Fibroblast of upper back skin (primary cell): ENCODE data around the gene CDH11.

Experiments used
- DNase-seq: peaks from one replicate; pipeline ENCODE4 v3.0.0-alpha.2; 2013

Gene CDH11

GRCh38 chr16:65021852-65022595, 99.8 kb downstream of the CDH11 start:
- DNase-seq: no peak

DNA sequence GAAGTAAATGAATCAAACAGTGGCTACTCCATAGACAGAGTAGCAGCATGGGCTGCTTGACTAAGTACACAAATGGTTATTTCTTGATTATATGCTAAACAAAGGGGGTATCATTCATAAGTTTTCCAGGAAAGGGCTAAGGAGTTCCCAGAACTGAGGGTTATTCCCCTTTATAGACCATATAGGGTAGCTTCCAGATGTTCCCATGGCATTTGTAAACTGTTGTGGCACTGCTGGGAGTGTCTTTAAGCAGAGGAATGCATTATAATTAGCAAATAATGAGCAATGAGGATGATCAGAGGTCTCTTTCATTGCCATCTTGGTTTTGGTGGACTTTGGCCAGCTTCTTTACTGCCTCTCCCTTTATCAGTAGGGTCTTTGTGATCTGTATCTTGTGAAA, 105.1 kb downstream of the CDH11 start:
- no peak for DNase-seq

- no peak for DNase-seq
Observed at GRCh38 chr16:65015599-65015998, 106.3 kb downstream of the CDH11 start.

- peak; percentile 72 for DNase-seq
Observed at GRCh38 chr16:65012357-65012756, 109.5 kb downstream of the CDH11 start.

DNA sequence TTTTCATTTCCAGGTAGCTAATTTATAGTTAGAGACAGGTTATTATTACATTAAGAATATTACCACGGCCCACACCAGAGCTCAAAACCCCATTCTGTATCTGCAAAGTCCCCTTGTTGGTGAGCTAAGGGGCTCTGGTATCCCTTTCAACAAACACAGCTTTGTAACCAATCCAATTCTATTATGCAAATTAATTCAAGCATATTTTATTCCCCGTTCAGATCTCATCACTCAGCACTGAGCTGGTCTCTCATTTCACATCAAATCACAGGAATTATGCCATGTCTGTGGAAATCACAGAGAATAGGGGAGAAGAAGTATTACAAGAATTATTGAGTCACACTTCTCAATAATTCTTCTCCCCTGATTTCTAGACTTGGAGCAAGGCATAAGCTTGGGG, 111.7 kb downstream of the CDH11 start:
- no peak for DNase-seq

DNA sequence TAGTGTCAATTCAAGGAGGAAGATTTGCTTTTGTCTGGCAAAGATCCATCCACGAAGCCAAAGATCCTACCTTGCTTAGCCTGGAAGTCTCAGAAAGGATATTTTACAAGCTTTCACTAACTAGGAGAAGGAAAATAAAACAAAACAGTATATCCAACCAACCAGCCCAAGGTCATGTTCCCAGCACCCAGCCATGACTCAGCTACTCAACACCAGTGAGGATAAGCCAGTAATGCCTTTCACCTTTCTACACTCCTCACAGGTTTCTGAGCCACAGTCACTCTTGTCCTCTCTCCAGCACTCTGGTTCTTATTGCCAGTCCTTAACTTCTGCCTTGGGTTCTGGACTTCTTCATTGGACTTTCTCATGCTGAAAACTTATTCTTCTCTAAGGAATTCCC, 116.2 kb downstream of the CDH11 start:
- DNase-seq: no peak

- no peak for DNase-seq
Observed at GRCh38 chr16:65004570-65004969, 117.3 kb downstream of the CDH11 start.

DNA sequence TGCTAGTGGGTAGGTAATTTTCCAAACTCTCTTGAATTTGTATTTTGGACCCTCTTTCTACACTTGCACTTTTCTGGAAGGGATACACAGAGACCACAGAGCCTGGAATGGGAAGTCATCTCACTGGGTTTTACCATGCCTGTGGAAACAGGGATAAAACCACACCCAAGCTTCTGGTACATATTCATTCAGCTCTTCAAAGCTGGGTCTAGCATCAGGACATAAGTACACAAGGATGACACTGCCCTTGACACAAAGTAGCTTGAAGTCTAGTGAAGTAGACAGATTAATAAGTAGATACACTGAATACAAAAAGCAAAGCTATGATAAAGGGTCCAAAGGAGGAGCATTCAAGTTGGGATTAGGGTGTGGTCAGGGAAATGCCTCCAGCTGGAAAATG, 118.2 kb downstream of the CDH11 start:
- DNase-seq: no peak

DNA sequence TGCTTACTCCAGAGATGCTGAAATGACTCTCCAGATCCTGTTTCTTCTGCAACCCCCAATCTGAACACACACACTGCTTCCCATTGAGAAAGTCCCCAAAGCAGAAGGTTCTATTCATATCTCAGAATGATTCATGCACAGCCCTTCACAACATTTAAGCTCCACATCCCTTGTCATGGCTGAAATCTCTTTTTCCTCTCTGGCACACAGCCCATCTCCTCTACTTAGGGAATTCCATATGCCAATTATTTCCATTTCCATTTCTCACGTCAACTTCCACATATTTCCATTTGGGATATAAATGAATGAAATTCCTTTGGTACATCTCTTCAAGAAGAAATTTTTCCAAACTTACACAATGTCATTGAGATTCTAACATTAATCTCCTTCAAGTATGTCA, 119.6 kb downstream of the CDH11 start:
- DNase-seq: peak; percentile 96

DNA sequence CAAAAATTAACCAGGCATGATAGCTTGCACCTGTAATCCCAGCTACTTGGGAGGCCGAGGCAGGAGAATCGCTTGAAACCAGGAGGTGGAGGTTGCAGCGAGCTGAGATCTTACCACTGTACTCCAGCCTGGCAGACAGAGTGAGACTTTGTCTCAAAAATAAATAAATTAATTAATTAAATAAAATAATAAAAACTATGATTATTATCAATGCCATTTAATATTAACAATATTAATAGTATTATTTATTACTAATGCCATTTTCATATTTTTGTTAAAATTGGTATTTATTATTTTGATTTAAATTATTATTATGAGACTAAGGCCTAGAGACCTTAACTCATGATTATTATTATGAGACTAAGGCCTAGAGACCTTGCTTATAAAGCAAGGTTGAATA, 121.2 kb downstream of the CDH11 start:
- DNase-seq: no peak

GRCh38 chr16:64997751-64998150, 124.1 kb downstream of the CDH11 start:
- DNase-seq: no peak

GRCh38 chr16:64997121-64997520, 124.7 kb downstream of the CDH11 start:
- no peak for DNase-seq

DNA sequence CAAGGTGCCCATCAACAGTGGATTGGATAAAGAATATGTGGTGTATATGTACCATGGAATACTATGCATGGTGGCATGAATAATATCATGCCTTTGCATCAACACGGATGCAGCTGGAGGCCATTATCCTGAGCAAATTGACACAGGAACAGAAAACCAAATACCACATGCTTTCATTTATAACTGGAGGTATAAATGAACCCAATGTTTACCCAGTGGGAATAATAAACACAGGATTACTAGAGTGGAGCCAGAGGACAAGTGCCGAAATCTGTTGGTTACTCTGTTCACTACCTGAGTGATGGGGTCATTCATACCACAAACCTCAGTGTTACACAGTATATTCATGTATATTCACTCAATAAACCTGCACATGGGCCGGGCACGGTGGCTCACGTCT, 125.2 kb downstream of the CDH11 start:
- no peak for DNase-seq

- DNase-seq: no peak
Observed at GRCh38 chr16:64993464-64993863, 128.4 kb downstream of the CDH11 start.

DNA sequence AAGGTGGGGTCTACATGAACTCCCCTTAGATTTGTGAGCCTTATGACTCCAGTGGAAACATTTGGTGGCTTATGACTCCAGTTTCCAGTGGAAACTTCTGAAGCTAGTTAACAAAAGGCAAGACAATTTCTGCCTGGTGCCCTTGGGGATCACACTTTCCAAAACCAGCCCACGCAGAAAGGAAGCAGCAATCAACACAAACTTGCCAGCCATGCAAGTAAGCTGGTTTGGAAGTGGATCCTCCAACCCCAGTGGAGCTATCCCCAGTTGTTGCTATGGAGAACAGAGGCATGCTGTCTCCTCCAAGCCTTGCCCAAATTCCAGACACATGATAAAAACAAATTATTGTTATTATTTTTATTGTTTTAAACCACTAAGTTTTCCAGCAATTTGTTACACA, 130.9 kb downstream of the CDH11 start:
- no peak for DNase-seq

DNA sequence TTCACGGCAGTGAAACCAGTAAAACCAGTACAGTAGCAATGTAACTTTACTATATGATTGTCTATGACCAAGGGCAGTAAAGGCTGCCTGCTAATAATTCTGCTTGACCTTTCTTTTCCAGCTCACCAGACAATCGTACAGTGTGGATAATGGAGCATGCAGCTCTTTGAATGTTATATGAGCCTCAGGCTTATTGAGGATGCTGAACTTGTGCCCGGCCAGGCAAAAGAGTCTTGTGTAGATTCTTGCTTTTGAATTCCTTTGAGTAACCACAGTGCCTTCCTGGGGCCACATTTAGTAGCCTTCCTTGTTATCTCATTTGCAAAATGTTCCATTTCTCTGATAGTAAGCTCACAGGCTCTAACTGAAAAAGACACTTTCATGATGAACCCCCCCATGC, 131.8 kb downstream of the CDH11 start:
- no peak for DNase-seq

DNA sequence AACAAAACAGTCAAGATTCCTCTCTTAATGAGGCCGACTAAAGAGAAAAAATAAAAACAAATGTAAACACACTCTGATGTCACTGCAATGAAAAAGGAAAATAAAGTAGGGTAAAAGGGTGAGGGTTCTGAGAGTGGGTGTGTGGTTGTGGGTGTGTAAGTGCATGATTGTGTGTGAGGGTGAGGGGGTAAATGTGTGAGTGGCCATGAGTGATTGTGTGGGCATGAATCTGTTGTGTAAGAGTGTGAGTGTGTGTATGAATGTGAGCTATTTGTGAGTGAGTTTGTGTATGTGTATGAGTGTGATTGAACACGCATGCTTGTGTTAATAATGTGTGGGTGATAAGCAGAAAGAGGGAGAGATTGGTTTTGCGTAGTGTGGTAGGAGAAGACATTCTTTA, 132.8 kb downstream of the CDH11 start:
- DNase-seq: no peak

DNA sequence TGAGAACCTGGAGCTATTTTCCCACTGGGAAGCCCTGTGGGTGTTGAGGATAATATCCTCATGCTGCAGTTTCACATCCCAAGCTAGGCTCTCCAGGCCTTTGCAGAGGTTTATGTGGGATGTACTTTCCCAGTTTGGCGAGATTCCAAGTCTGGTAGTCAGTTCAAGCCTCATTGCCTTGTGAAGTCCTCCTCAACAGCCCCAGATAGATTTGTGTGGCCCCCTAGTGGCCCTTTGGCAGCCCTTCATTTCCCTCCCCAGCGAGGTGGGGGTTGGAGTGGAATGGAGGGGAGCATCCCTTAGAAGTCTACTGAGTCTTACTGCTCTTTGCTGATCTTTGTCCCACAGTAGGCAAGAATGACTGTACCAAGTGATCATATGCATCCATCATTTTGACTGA, 137.9 kb downstream of the CDH11 start:
- DNase-seq: peak; percentile 94

GRCh38 chr16:64983231-64983630, 138.6 kb downstream of the CDH11 start:
- no peak for DNase-seq

- peak; percentile 80 for DNase-seq
Observed at GRCh38 chr16:64982581-64982980, 139.3 kb downstream of the CDH11 start.

DNA sequence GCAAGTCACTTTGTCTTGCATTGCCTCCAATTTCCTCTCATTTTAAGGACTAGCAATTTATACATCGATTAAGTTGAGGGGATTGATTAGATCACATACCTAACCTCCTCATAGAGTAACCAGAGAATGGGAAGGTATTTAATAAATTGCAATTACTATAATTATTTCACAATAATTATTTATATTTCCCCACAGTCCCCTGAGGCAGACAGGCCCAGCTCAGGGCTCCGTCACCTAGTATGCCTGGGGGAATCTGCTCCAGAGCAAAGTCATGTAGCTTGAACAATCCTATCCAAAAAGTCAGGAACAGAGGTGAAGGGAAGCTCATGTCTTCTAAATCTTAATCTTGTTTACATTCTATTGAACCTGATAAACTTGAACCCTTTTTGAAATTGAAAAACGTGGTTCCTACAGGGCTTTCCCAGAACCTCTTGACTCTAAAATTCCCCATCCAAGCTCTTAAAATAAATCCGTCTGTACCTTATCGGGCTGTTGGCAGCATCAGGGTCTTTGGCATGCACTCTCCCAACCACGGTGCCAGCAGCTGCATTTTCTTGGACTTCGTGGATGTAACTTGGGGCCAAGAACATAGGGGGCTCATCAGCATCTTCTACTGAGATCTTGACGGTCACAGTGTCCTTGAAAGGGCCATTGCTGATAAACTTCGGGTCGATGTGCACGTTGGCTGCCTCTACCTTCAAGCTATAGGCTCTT, 140.1 kb downstream of the CDH11 start:
- no peak for DNase-seq

DNA sequence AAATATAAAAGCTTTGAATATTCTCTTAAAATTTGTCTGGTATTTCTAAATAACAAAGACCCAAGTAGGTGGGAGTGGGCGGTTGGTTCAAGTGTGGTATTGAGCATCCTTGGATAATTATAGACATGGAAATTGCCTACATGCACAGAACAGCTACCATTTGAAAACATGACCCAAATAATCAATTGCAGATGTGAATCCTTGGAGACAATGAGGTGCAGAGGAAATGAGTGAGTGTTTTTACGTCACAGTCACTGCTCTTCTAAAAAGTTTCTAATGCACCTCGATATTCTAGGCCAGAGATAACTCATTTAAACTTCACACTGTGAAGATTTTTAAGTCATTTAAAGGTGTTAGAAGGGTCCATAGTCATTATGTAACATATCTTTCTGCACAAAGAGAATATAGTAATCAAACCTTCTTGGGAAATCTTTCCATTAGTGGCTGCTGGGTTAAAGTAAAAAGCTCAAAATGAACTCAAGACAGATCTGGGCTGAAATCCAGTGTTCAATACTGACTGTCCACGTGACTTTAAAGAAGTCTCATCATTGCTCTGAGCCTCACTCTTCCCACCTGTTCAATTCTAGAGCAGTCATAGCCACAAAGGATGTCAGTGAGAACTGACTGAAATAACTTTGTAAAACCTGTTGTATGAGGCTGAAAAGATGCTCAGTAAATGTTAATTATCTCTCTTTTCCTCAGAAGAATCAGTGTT, 144.5 kb downstream of the CDH11 start:
- DNase-seq: peak; percentile 61

GRCh38 chr16:64975821-64976220, 146.0 kb downstream of the CDH11 start:
- DNase-seq: no peak

DNA sequence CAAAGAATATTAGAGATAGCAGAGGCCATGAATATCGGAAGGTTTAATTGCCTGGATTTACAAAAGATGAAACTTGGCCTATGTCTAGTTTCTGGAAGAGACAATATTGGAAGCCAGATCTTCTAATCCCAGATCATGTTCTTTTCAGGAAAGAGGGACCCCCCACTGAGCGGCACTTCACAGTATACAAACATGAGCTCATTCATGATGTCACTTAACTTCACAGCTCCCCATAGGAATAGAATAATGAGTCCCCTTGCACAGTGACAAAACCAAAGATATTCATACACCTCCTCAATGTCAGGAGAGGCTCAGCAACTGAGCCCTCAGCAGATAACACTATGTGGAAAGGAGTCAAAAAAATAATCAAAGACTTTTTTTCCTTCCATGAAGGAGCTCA, 147.5 kb downstream of the CDH11 start:
- DNase-seq: no peak
